Lower leg skin (tissue), 3 donors: ENCODE measurements around the gene TNFSF11.

Source experiments
- CTCF ChIP-seq, 3 donors: fragments of 450-650 bp; IDR thresholded peaks; one replicate each; pipeline ENCODE4 v1.5.1; 2016; ENCODE audit warnings: antibody characterized with exemption in 3 of 3, mild to moderate bottlenecking in 3 of 3, moderate library complexity in 2 of 3
- POLR2A ChIP-seq, 2 donors: fragments of 450-650 bp; IDR thresholded peaks; one replicate each; pipeline ENCODE4 v1.6.1; 2016 to 2017; ENCODE audit warnings: antibody characterized with exemption in 2 of 2, mild to moderate bottlenecking in 1 of 2, moderate library complexity in 1 of 2

GRCh38 chr13:42591602-42592001, 17.6 kb downstream of the TNFSF11 start:
- TF ChIP-seq POLR2A (IDR thresholded peaks at IDR 0.05), result no peak
- no peak for TF ChIP-seq CTCF (IDR thresholded peaks at IDR 0.05)
